HG02840 (cell line): ENCODE measurements around the gene CC2D2B.
"Not testable (repeated sequence)": the region's sequence is repeated elsewhere in the genome, so short reads cannot be mapped to it uniquely, and the experiment has no call there.

Experiments used
- ATAC-seq: cut with Tn5 transposase; IDR thresholded peaks from one replicate; pipeline ENCODE4 v1.9.1; 2021; ENCODE audit warnings: mild to moderate bottlenecking, moderate library complexity, moderate number of reproducible peaks; ENCODE audit not compliant: unreplicated experiment, low FRiP score

Gene CC2D2B

GRCh38 chr10:96017191-96017687 is 109.5 kb downstream of the CC2D2B start:
- no peak for ATAC-seq

- ATAC-seq: no peak
Measured at GRCh38 chr10:96021332-96021731, 113.6 kb downstream of the CC2D2B start.

GRCh38 chr10:96022739-96023138 is 115.0 kb downstream of the CC2D2B start:
- no peak for ATAC-seq

GRCh38 chr10:96023168-96023567 is 115.4 kb downstream of the CC2D2B start:
- no peak for ATAC-seq

GRCh38 chr10:96025566-96025965 is 117.8 kb downstream of the CC2D2B start:
- no peak for ATAC-seq

- ATAC-seq: no peak
Measured at GRCh38 chr10:96034625-96035024, 126.8 kb downstream of the CC2D2B start.

- ATAC-seq: no peak
Measured at GRCh38 chr10:96038476-96039387, 131.0 kb downstream of the CC2D2B start.

GRCh38 chr10:96041146-96041545 is 133.4 kb downstream of the CC2D2B start:
- no peak for ATAC-seq

GRCh38 chr10:96043033-96043892 is 135.5 kb downstream of the CC2D2B start, which contains the start of gene CCNJ:
CCNJ (plus strand) TSS chr10:96043583; CDS start chr10:96044394, 811 bp downstream.
- ATAC-seq: peak; percentile 80

- ATAC-seq: peak; percentile 38
Measured at GRCh38 chr10:96043893-96044715, 136.3 kb downstream of the CC2D2B start.

GRCh38 chr10:96044736-96045135 is 137.0 kb downstream of the CC2D2B start:
- ATAC-seq: no peak

- no peak for ATAC-seq
Measured at GRCh38 chr10:96046546-96046945, 138.8 kb downstream of the CC2D2B start.

GRCh38 chr10:96047004-96047649 is 139.4 kb downstream of the CC2D2B start:
- ATAC-seq: no peak

- ATAC-seq: not testable (repeated sequence)
Measured at GRCh38 chr10:96047925-96048324, 140.2 kb downstream of the CC2D2B start.

- ATAC-seq: no peak
Measured at GRCh38 chr10:96049340-96049739, 141.6 kb downstream of the CC2D2B start.

- ATAC-seq: no peak
Measured at GRCh38 chr10:96053985-96054384, 146.2 kb downstream of the CC2D2B start.

GRCh38 chr10:96056787-96057186 is 149.0 kb downstream of the CC2D2B start:
- no peak for ATAC-seq

GRCh38 chr10:96061232-96061631 is 153.5 kb downstream of the CC2D2B start:
- no peak for ATAC-seq

- ATAC-seq: no peak
Measured at GRCh38 chr10:96072674-96073073, 164.9 kb downstream of the CC2D2B start.

GRCh38 chr10:96073722-96074121 is 165.9 kb downstream of the CC2D2B start:
- no peak for ATAC-seq
